GM18508 (cell line): ENCODE measurements around the gene RNPS1.
A peak's percentile ranks its signal among the peaks of the same experiment; 100 is the strongest.
"Not testable (repeated sequence)": the region's sequence is repeated elsewhere in the genome, so short reads cannot be mapped to it uniquely, and the experiment has no call there.

Source experiments
- ATAC-seq: cut with Tn5 transposase; IDR thresholded peaks from one replicate; pipeline ENCODE4 v1.9.1; 2021; ENCODE audit warnings: moderate number of reproducible peaks; ENCODE audit not compliant: insufficient read depth, unreplicated experiment

RNPS1 gene

DNA sequence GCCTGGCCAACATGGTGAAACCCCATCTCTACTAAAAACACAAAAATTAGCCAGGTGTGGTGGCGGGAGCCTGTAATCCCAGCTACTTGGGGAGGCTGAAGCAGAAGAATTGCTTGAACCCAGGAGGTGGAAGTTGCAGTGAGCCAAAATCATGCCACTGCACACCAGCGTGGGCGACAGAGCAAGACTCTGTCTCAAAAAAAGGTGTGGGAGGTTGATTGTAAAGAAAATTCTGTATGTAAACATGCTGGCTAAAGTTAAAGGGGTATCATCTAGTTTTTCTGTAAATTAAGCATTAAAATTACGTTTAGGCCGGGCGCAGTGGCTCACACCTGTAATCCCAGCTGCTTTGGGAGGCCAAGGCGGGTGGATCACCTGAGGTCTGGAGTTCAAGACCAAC lies 9.4 kb downstream of the RNPS1 start:
- not testable (repeated sequence) for ATAC-seq

DNA sequence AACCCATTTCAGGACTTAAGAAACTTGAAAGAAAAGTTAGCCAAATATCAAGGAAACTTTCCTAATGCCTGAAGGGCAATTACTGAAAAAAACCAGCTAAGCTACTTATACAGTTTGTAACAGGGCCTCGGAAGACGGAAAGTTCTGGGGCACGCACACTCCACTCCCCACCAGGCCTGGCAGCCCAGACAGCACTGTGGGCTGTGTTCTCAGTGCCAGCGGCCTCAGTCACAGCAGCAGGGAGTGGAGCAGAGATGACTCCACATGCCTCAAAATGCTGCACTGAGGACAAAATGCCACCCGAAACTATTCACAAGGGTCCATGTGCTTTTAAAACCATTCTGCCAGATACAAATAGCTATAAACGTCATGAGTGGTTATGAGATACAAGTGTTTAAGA lies 10.2 kb downstream of the RNPS1 start:
- no peak for ATAC-seq

DNA sequence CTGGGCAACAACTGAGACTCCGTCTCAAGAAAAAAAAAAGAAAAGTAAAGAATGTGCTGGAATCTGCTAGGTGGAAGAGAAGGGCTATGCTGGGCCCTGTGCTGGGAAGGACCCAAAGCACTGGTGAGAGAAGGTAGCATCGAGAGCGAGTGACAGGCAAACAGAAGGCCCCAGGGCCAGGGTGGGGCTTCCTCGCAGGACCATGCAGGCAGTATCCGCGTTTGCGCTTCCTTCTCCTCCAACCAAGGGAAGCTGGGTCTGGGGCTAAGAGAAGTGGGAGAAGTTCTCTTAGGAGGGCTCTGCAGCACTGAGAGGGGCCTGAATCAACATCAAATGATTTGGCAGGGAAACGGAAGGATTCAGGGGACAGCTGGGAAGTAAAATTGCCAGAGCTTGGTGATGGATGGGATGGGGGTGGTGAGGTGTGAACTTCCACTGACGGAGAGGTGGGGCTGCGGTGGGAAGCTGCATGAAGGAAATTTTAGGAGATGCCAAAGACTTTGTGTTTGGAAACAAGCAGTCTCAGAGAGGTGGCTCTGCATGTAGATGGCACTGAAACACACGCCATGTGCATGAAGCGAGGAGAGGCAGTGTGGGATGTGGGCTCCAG lies 11.3 kb downstream of the RNPS1 start:
- no peak for ATAC-seq

DNA sequence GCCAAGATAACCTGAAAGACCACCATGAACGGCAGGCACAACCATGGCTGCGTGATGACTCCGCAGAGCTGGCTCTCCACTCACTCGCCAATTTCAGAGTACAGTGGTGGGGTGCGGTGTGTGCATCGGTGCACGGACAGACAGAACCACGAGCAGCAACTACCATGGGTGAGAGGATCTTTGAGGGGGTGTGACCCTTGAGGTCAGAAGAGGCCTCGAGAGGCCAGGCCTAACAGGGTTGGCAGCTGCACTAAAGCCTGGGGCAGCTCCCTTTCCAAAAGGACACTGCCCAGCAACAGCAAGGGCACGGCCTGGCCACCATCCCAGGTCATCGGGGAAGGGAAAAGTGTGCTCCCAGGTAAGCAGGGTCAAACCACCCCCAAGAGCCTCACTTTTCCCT lies 14.6 kb downstream of the RNPS1 start:
- ATAC-seq = no peak

DNA sequence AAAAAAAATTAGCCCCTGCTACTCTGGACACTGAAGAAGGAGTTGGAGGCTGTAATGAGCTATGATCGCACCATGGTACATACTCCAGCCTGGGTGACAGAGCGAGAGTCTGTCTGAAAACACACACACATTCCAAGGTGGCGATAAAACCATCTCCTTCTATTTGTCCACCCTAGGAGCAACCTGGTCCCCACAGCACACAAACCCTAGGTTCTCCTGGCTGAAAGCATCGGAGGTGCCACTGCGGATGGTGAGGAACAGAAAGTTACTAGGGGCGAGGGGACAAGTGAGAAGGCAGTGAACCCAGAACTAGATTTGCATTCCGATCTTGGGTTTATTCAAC lies 15.1 kb downstream of the RNPS1 start:
- no peak for ATAC-seq

DNA sequence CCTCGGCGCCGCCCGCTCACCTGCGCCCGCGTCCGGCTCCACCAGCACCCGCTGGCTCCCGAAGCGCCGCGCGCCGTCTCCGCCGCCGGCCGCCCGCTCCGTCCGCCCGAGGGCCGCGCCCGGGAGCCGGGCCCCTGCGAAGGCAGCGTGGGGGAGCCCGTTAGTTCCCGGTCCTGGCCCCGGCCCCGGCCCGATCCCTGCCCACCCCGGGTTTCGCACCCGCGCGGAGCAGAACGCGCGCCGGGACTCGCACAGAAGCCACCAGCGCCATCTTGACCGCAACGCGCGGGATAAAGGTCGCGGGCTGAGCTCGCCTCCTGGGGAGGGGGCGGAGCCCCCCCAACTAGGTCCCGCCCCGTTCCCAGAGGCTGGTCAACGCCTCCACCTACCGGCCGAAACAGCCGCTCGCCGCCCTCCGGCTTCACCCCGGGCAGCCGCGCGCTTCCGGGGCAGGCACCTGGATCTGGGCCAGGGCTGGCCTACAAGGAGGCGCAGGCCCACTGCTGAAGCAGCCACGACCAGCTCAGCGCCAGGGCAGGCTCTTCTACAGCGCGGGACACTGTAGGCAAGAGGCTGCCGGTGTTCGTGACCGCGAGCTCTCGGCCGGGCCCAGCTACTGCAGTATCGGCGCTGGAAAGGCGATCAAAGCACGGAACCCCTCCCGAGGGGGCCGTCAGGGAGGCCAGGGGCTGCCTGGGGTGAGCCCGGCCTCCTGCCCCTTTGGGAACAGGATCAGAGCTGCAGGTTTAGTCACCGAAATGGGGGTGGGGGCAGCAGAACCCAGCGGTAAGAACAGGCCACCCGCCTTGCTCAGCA lies 16.4 kb downstream of the RNPS1 start, which contains the start of gene ECI1:
ECI1 (minus strand) TSS at position 292 of the 816 bp plus-strand sequence; CDS start at position 271, 21 bp downstream.
- ATAC-seq = peak; percentile 43

DNA sequence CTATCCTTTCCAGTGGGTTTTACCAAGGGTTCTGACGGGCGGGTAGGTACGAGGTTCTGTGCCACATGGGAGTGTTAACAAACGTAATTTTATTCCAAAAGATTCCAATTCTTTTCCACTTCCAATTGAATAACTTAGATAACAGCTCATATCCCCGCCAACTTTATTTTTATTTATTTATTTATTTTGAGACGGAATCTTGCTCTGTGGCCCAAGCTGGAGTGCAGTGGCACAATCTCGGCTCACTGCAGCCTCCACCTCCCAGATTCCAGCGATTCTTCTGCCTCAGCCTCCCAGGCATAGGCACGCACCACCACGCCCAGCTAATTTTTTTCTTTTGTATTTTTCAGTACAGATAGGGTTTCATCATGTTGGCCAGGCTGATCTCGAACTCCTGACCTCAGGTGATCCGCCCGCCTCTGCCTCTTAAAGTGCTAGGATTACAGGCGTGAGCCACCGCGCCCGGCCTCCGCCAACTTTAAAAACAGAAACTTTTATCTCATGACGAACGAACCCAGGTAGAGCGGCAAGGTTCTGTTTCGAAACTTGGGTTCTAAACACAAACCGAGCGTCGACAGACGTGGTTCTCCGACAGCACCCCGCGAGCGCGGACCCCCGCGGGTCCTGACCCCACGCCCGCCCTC lies 17.2 kb downstream of the RNPS1 start:
- ATAC-seq = no peak

DNA sequence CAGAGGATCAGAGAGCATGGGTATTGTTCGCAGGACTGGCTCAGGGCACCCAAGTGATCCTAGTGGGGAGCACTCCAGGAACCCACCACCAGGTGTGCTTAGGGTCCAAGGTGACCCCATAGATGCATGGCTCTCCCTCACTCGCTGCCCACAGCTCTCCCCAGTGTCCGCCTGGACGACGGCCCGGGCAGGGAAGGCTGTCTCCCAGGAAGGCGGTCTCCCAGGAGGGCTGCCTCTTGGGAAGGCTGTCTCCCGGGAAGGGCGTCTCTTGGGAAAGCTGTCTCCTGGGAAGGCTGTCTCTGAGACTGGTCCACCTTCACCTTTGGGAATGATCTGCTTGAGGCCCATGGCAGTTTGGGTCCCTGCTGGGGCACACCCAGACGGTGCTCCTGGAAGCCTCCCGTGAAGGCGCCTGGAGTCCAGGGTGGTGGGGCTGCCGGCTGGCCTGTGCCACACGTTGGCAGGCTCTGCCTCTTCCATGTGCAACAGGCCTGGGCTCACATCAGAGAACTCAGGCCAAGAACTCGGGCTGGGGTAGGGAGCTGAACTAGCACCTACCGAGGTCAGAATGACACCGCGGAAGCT lies 21.5 kb downstream of the RNPS1 start:
- no peak for ATAC-seq

DNA sequence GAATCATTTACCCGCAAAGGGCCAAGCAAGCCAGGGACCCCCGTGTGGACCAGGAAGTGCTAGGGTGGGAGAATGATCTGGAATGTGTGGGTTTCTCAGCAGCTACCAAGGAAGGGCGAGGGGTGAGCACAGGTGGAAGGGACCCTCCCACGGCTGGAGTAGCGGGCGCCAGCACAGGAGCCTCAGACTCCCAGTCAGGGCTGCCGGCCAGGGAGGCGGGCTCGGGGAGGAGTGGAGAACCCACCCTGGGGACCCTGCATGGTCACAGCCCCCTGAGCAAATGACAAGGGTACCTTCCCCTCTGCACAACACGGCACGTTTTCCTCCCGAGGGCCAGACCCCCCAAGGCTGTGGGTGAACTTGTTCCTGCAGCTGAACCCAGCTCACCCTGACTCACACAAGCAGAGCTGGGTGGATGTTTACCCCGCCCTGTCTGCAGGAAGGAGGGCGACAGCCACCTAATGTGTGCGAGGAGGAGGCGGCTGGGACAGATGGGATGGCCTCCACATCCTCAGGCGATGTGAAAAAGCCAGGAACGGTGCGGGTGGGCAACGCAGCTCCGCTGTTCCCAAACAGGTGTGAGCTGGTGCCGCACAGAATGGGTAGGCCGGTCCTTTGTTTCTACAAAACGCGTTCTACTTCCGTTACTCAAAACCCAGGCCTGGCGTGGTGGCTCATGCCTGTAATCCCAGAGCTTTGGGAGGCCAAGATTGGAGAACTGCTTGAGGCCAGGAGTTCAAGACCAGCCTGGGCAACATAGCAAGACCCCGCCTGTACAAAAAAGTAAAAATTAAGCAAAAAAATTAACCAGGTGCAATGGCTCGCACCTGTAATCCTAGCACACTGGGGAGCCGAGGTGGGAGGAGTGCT lies 22.8 kb downstream of the RNPS1 start:
- no peak for ATAC-seq

DNA sequence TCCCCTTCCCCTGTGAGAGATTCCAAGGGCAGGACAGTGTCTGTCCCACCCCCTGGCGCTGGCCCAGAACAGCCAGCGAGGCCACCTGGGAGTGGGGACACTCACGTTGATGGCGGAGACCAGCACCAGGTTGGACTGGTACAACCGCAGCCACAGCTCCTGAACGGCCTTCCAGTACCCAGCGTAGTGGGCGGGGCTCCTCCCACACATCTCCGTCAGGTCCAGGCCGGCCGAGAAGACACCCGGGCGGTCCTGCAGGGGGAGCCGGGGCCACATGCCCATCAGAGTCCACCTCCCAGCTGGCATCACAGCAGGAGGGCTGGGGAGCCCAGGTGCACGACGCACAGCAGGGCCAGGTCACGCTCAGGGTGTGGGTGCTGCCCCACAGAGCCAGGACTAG lies 23.6 kb downstream of the RNPS1 start:
- no peak for ATAC-seq

DNA sequence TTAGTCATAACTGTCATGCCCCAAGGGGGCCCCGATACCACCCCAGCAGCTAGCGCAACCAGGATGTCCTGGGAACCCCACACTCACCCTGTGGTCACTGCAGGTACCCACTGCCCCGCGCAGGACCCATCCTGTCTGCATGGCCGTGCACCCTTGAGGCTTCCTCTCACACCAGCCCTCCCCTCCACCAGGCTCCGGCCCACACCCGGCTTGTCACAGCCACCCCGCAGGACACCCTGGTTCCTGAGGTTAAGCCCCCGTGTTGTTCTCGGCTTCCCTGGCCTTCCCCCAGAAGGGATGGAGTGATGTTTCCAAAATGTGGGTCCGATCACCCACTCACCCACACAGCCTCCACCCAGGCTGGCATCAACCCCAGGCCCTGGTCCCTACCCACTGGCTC lies 24.1 kb downstream of the RNPS1 start:
- ATAC-seq = no peak

DNA sequence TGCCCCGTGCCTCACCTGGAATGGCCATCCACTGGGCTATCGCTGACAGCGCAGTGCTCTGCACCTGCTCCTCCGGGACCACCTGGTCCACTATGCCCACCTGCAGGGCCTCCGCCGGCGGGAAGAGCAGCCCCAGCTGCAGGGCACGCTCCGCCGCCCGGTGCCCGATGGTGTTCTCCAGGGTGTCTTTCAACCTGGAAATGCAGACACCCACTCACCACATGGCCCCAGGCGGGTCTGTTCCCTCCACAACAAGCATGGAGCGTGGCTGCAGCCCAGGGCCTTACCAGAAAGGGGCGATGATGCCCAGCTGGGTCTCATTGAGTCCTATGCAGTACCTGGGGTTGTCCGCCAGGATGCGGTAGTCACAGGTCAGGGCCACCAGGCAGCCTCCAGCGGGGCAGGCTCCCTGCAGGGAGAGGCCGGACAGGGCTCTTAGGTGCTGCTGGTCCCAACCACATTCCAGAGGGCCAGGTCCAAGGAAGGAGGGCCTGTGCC lies 24.8 kb downstream of the RNPS1 start:
- ATAC-seq = no peak

DNA sequence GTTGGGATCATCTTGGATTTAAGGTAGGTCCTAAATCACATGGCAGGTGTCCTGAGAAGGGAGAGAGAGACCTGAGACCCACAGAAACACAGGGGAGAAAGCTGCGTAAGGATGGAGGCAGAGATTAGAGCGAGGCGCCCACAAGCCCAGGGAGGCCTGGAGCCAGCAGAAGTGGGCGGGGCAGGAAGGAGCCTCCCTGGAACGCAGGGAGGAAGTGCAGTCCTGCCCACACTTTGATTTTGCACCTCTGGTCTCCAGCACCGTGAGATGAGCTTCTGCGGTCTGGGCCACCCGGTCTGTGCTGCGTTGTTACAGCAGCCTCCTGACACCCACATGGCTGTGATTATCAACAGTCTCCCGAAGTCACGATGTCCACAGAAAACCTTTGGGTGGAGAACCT lies 25.3 kb downstream of the RNPS1 start:
- no peak for ATAC-seq

DNA sequence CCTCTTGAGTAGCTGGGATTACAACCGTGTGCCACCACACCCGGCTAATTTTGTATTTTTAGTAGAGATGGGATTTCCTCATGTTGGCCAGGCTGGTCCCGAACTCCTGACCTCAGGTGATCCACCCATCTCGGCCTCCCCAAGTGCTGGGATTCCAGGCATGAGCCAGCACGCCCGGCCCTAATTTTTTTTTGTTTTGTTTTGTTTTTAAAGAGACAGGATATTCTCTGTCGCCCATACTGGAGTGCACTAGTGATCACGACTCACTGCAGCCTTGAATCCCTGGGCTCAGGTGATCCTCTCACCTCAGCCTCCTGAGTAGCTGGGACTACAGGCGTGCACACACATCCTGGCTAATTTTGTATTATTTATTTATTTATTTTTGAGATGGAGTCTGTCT lies 27.6 kb downstream of the RNPS1 start:
- not testable (repeated sequence) for ATAC-seq

DNA sequence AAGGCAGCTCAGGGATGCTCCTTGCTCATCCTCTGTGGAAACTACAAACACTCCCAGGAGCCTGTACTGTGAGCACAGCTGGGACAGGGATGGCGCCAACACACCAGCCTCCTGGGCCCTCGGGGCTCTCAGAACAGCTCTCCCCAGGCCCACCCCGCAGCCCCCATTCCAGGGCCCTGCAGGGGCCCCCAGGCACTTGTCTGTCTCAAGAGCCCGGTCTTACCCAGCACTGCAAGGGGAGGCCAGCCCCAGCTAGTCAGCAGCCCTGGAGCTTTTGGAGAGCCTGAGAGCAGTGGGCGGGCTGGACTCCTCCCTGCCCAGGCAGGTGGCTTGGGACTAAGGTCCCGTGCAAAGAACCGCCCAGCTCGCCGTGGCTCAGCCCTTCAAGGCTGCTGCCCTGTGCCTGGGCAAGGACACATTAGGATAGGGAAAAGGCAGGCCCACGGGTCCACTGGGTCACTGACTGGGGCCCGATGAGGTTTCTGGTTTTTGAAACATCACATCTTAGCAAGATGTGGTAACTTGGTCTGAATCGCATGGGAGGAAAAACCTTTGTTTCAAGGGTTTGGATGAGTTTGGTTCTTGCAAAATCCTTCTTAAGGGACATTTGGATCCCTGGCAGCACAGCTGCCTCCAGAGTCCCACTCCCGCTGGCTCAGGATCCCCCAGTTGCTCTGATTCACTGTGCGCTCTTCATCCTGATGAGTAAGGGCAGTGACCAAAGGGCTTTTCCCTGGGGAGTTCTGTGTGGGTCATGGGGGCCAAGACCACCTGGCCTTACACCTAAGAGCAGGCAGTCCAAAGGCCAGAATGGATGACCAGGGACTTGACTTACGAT lies 28.9 kb downstream of the RNPS1 start:
- no peak for ATAC-seq

DNA sequence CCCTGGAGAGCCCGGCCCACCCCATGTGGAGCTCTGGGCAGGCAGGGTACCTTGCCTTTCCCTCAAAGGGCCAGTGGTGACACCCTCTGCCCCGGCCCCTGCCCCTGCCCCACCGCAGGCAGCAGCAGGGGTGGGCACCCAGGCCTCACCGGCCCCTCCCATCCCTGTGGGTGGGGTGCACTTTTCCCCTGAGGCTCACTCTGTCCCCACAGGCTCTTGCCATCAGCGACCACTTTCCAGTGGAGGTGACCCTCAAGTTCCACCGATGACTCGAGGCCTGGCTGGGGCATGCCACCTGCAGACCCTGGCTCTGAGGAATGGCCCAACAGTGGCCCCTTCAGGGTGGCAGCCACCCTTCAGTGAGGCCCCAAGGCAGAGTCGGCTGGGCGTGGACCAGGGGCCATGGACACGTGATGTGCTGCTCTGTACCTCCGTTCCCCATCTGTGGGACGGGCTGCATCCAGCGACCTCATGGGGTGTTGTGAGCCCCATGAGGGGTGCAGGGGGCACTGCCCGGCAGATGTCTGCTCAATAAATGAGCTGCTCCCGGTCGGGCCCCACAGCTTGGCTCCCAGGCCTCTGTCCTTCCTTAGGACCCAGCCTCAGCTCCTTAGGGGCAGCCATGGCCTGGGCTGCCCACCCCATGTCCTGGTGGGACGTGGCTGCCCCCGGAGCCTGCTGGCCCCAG lies 29.6 kb downstream of the RNPS1 start:
- no peak for ATAC-seq

DNA sequence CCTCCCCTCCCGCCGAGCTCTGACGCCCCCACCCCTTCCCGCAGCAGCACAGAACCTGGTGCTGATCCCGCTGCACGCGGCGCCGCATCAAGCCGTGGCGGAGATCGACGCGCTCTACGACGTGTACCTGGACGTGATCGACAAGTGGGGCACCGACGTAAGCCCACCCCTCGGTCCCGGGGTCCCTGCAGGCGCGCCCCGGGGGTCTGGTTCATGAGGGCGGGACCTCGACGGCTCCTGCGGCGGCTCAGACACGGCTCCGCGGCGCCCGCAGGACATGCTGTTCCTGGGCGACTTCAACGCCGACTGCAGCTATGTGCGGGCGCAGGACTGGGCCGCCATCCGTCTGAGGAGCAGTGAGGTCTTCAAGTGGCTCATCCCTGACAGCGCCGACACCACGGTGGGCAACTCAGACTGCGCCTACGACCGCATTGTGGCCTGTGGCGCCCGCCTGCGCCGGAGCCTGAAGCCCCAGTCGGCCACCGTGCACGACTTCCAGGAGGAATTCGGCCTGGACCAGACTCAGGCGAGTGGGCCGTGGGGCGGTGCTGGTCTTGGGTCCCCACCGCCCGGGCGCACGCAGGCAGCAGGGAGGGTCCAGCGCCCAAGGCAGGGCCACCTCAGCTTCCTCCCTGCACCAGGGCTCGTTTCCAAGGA lies 30.3 kb downstream of the RNPS1 start:
- no peak for ATAC-seq

DNA sequence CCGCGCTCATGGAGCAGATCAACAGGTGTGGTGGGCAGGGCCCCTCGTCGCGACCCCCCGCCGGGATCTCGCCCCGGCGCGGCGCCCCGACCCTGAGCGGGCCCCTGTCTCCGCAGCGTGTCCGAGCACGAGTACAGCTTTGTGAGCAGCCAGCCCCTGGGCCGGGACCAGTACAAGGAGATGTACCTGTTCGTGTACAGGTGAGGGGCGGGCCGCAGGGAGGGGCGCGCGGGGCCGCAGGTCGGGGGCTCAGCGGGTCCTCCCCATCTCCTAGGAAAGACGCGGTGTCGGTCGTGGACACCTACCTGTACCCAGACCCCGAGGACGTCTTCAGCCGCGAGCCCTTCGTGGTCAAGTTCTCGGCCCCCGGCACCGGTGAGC lies 30.8 kb downstream of the RNPS1 start:
- ATAC-seq = no peak
